Measurements from ENCODE around the gene GRIA1.

GRCh38 chr5:153572411-153573145 lies 82.1 kb downstream of the GRIA1 start:
- TF ChIP-seq, protein P1, sequence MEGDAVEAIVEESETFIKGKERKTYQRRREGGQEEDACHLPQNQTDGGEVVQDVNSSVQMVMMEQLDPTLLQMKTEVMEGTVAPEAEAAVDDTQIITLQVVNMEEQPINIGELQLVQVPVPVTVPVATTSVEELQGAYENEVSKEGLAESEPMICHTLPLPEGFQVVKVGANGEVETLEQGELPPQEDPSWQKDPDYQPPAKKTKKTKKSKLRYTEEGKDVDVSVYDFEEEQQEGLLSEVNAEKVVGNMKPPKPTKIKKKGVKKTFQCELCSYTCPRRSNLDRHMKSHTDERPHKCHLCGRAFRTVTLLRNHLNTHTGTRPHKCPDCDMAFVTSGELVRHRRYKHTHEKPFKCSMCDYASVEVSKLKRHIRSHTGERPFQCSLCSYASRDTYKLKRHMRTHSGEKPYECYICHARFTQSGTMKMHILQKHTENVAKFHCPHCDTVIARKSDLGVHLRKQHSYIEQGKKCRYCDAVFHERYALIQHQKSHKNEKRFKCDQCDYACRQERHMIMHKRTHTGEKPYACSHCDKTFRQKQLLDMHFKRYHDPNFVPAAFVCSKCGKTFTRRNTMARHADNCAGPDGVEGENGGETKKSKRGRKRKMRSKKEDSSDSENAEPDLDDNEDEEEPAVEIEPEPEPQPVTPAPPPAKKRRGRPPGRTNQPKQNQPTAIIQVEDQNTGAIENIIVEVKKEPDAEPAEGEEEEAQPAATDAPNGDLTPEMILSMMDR (IDR thresholded peaks at IDR 0.05; ENCODE audit: low read depth, low read length), result no peak
- TF ChIP-seq EZH2phosphoT487 (IDR thresholded peaks at IDR 0.05; ENCODE audit: low read depth), result no peak
